WI38 (cell line): Measurements from ENCODE around the gene BCLAF1.

Experiments used
- H3K4me3 ChIP-seq: 2 replicates; pipeline ENCODE4 v1.5.1; 2011; ENCODE audit warnings: low read depth, mild to moderate bottlenecking, control low read depth, low read length
- TF ChIP-seq, protein P1 (sequence below): IDR thresholded peaks from 2 replicates; pipeline ENCODE4 v1.5.1; 2012; ENCODE audit warnings: low read depth, mild to moderate bottlenecking, control low read depth, low read length

BCLAF1 gene

DNA sequence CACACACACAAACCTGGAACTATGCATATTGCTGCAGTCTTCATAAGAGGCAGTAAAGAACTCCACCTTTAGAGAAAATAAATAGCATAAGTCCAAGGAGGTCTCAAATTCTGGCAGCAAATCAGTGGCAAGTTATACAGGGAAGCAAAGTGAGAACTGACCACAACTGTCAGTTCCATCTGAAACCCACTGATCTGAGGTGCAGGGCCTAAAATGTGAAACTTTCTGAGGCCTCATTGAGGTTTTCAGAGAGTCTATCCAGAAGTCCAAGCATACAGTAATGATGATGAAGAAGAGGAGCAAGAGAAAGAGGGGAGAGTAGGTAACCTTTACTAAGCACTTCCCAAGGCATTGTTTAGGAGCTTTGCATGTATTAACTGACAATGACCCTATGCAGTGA, 75.8 kb downstream of the BCLAF1 start:
- TF ChIP-seq, protein P1, sequence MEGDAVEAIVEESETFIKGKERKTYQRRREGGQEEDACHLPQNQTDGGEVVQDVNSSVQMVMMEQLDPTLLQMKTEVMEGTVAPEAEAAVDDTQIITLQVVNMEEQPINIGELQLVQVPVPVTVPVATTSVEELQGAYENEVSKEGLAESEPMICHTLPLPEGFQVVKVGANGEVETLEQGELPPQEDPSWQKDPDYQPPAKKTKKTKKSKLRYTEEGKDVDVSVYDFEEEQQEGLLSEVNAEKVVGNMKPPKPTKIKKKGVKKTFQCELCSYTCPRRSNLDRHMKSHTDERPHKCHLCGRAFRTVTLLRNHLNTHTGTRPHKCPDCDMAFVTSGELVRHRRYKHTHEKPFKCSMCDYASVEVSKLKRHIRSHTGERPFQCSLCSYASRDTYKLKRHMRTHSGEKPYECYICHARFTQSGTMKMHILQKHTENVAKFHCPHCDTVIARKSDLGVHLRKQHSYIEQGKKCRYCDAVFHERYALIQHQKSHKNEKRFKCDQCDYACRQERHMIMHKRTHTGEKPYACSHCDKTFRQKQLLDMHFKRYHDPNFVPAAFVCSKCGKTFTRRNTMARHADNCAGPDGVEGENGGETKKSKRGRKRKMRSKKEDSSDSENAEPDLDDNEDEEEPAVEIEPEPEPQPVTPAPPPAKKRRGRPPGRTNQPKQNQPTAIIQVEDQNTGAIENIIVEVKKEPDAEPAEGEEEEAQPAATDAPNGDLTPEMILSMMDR = no peak
- H3K4me3 ChIP-seq = no peak overlapping the region

DNA sequence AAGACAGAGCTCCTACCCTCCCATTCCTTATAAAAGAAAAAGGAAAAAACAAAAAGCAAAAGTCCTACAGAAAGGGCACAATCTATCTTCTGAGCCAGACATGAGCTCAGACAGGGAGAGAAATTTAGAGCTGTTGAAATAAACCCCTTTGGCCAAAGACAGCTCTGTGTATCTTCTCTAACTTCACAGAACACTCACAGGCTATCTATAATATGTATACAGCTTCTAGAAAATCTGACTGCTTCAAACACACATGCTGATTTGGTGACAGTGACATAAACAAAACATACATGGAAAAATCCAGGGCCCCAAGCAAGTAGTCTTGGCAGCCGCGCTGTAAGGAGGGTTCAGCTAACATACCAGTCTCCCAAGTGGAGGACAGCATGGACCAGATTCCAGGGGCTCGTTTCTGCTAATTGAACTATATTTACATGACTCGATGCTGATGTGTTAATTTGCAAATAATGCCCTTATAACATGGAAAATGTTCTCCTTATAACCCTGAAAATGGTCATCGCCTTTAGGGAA, 76.6 kb downstream of the BCLAF1 start:
- H3K4me3 ChIP-seq = no peak overlapping the region
- TF ChIP-seq, protein P1 = no peak

DNA sequence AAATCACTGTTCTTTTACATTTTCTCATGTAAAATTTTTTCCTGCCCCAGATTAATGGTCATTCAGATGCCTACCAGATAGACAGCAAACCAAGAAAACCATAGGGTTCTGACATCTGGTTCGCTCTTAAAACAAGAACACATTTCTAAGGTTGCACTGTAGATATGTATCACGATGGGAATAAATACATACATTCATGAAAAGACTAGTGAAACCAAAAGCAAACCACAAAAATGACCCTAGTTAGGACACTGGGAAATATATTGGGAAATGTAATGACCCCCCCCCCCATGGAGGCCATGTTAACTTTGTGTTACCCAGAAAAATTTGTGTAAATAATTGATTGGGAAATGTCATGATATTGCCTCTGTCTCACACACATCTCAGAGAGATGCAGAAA, 77.0 kb downstream of the BCLAF1 start:
- H3K4me3 ChIP-seq = no peak overlapping the region
- TF ChIP-seq, protein P1 = no peak

DNA sequence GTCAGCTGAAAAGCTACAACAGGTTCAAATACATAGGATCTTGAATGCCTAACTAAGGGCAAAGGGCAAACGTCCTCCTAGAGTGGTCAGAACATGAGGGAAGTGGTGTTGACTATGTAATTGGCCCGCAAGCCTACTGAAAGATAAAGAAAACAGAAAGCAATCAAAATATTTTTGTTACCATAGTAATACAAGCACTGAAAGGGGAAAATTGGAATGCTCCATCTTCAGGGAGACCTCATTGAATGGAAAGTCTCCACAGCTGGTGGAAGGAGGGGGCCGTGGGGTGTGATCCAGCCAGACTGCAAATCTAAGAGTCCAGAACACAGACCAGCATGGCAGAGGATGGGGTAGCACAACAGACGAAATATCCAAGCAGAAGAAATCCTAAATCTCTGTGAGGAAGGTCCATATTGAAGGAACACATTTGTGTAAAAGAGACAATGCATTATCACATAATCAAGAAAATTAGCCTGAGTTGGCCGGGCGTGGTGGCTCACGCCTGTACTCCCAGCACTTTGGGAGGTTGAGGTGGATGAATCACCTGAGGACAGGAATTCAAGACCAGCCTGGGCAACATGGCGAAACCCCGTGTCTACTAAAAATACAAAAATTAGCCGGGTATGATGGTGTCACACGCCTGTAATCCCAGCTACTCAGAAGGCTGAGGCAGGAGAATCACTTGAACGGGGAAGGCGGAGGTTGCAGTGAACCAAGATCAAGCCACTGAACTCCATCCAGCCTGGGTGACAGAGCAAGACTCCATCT, 79.1 kb downstream of the BCLAF1 start:
- TF ChIP-seq, protein P1 = no peak
- no peak overlapping the region for H3K4me3 ChIP-seq

DNA sequence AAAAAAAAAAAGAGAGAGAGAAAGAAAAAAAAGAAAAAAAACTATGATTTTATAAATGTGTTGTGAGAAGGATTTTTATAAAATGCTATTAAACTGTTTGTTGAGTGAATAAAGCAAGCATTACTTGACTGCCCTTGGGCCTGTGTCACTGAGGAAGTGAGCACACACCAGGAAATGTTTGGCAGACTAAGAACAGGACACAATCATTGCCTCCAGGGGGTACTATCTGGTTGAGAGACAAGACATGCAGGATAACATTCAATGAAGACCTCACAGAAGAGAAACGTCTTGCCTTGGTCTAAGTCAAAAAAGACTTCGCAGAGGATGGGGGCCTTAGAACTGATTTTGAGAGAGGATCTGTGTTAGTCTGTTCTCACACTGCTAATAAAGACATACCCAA, 80.2 kb downstream of the BCLAF1 start:
- TF ChIP-seq, protein P1 = no peak

DNA sequence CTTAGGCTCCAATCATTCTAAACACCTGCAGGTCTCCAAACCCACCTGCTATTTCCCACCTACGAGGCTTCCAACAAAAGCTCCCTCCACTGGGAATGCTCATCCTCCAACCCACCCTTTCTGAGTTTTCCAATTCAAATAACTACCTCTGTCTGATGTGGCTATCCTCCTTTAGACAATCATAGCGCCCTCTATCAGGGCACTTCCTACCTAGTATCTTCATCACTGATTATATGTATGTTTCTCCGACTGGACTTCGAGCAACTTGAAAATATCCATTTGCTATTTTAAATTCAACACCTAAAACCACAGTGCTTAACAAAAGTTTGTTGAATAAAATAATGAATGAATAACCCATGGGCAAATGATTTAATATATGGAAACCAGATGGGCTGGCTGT, 80.9 kb downstream of the BCLAF1 start:
- H3K4me3 ChIP-seq = no peak overlapping the region
- TF ChIP-seq, protein P1 = no peak

More for the DNA sequence above, 80.2 kb downstream of the BCLAF1 start:
- H3K4me3 ChIP-seq = no peak overlapping the region
